GM12878 (cell line): ENCODE data around the gene NDUFS6. TPM values are rescaled to one million over a fixed set of nuclear protein-coding genes. Genes with fewer than 3 reads are reported as not detected.

Experiments
- ATAC-seq: fragments of 200-7000 bp; cut with Tn5 transposase; 3 replicates; pipeline ENCODE4 v1.9.1; 2020; ENCODE audit warnings: mild to moderate bottlenecking, moderate library complexity
- BruUV-seq: library from RNA; stranded (reverse); fragments of 400-500 nt; replicated peaks from 2 replicates; lab custom pipeline; 2021; lab: Mats Ljungman, UMichigan
- CTCF ChIA-PET: fragments of 300-600 bp; sonication (Branson Sonifier 250); formaldehyde crosslinking; extraction: SDS; loops from one replicate; lab custom pipeline; 2021; ENCODE audit warnings: inconsistent platforms; lab: Yijun Ruan, JAX
- POLR2A ChIA-PET: fragments of 350-600 bp; formaldehyde crosslinking; extraction: SDS; loops from one replicate; lab custom pipeline; 2021; ENCODE audit warnings: inconsistent platforms; lab: Charles Lee
- RAD21 ChIA-PET: fragments of 300-600 bp; sonication (Branson Sonifier 250); formaldehyde crosslinking; loops from one replicate; lab custom pipeline; 2023; ENCODE audit warnings: antibody characterized with exemption; ENCODE audit not compliant: unreplicated experiment; lab: Charles Lee
- SMC1A ChIA-PET: fragments of 300-600 bp; sonication (Branson Sonifier 250); formaldehyde crosslinking; loops from one replicate; lab custom pipeline; 2023; ENCODE audit not compliant: unreplicated experiment, uncharacterized antibody; lab: Charles Lee
- DNase-seq: peaks from one replicate; pipeline ENCODE4 v3.0.0-alpha.2; 2011; ENCODE audit warnings: low read depth, low spot score
- FAIRE-seq: peaks from 3 replicates; lab custom pipeline; 2011; peaks lifted over from hg19 to GRCh38; lab: Jason Lieb, UNC
- H2AFZ ChIP-seq: 2 replicates; pipeline ENCODE4 v1.6.0; 2011; ENCODE audit warnings: low read depth, low read length, control low read depth; ENCODE audit not compliant: control insufficient read depth
- H3K27ac ChIP-seq: 2 replicates; pipeline ENCODE4 v1.5.1; 2011; ENCODE audit warnings: control low read depth; ENCODE audit not compliant: control insufficient read depth, insufficient read depth
- H3K27me3 ChIP-seq, 2 experiments: replicated peaks in 1 of 2; 2 replicates each; pipeline versions ENCODE4 v1.6.0 to v1.6.1; 2011; ENCODE audit warnings: low read length in 1 of 2; ENCODE audit not compliant: control insufficient read depth in 2 of 2, insufficient read depth in 2 of 2
- H3K36me3 ChIP-seq, 2 experiments: 2 replicates each; pipeline ENCODE4 v1.5.1; 2011; ENCODE audit warnings: low read length in 1 of 2; ENCODE audit not compliant: control insufficient read depth in 2 of 2, insufficient read depth in 2 of 2
- H3K4me1 ChIP-seq: 2 replicates; pipeline ENCODE4 v1.6.1; 2011; ENCODE audit warnings: mild to moderate bottlenecking, low read length, moderate library complexity, mixed read lengths; ENCODE audit not compliant: control insufficient read depth, insufficient read depth
- H3K4me2 ChIP-seq: 2 replicates; pipeline ENCODE4 v1.6.0; 2011; ENCODE audit warnings: control low read depth; ENCODE audit not compliant: control insufficient read depth, insufficient read depth
- H3K4me3 ChIP-seq: fragments of 200-600 bp; sonication (generic); 2 replicates; pipeline ENCODE4 v1.5.1; 2016
- H3K79me2 ChIP-seq: 2 replicates; pipeline ENCODE4 v1.6.0; 2011; ENCODE audit warnings: low read length; ENCODE audit not compliant: control insufficient read depth, insufficient read depth
- H3K9ac ChIP-seq: 2 replicates; pipeline ENCODE4 v1.8.0; 2011; ENCODE audit warnings: low read length, control low read depth, mixed read lengths; ENCODE audit not compliant: control insufficient read depth, insufficient read depth
- H3K9me3 ChIP-seq: replicated peaks from 3 replicates; pipeline ENCODE4 v1.5.1; 2011; ENCODE audit warnings: mild to moderate bottlenecking, low read length; ENCODE audit not compliant: control insufficient read depth, insufficient read depth
- H4K20me1 ChIP-seq: 2 replicates; pipeline ENCODE4 v1.6.0; 2011; ENCODE audit not compliant: control insufficient read depth, insufficient read depth
- BACH1 ChIP-seq: fragments of 450-650 bp; IDR thresholded peaks from 2 replicates; pipeline ENCODE4 v1.6.1; 2017; ENCODE audit warnings: mild to moderate bottlenecking, borderline replicate concordance
- BCL11A ChIP-seq: IDR thresholded peaks from 2 replicates; pipeline ENCODE4 v1.6.1; 2011; ENCODE audit warnings: low read depth, low read length
- CBX3 ChIP-seq: fragments of 200-600 bp; sonication (generic); IDR thresholded peaks from 2 replicates; pipeline ENCODE4 v1.6.1; 2016; ENCODE audit warnings: low read depth, borderline replicate concordance
- CREB1 ChIP-seq: IDR thresholded peaks from 2 replicates; pipeline ENCODE4 v1.6.1; 2012; ENCODE audit warnings: low read depth, mild to moderate bottlenecking, inconsistent platforms
- ESRRA ChIP-seq: IDR thresholded peaks from 2 replicates; pipeline ENCODE4 v1.6.1; 2012; ENCODE audit warnings: mild to moderate bottlenecking, low read length, improper control_type of control experiment
- FOXK2 ChIP-seq: fragments of 450-650 bp; IDR thresholded peaks from 2 replicates; pipeline ENCODE4 v1.6.1; 2017; ENCODE audit warnings: mild to moderate bottlenecking, moderate library complexity
- GABPA ChIP-seq: IDR thresholded peaks from 2 replicates; pipeline ENCODE4 v1.6.1; 2014; ENCODE audit warnings: antibody characterized with exemption, low read depth, mild to moderate bottlenecking, inconsistent platforms
- IKZF1 ChIP-seq: fragments of 450-650 bp; conservative IDR thresholded peaks from 2 replicates; pipeline ENCODE4 v1.6.1; 2017; ENCODE audit warnings: antibody characterized with exemption, mild to moderate bottlenecking
- IRF3 ChIP-seq: fragments of 450-650 bp; IDR thresholded peaks from 2 replicates; pipeline ENCODE4 v1.6.1; 2014; ENCODE audit warnings: mild to moderate bottlenecking
- IRF4 ChIP-seq: IDR thresholded peaks from 2 replicates; pipeline ENCODE4 v1.6.1; 2011; ENCODE audit warnings: low read depth, low read length
- KAT2A ChIP-seq: conservative IDR thresholded peaks from 2 replicates; pipeline ENCODE4 v1.6.1; 2011; ENCODE audit warnings: low read depth, low read length; ENCODE audit not compliant: control insufficient read depth
- LARP7 ChIP-seq: fragments of 450-650 bp; IDR thresholded peaks from 2 replicates; pipeline ENCODE4 v1.6.1; 2017; ENCODE audit warnings: mild to moderate bottlenecking
- MEF2B ChIP-seq: fragments of 450-650 bp; IDR thresholded peaks from 2 replicates; pipeline ENCODE4 v1.6.1; 2018; ENCODE audit warnings: mild to moderate bottlenecking, moderate library complexity; ENCODE audit not compliant: partially characterized antibody, poor library complexity, severe bottlenecking
- MLLT1 ChIP-seq: fragments of 450-650 bp; IDR thresholded peaks from 2 replicates; pipeline ENCODE4 v1.6.1; 2016; ENCODE audit warnings: mild to moderate bottlenecking
- MYB ChIP-seq: fragments of 150-350 bp; IDR thresholded peaks from 2 replicates; pipeline ENCODE4 v1.6.1; 2014; ENCODE audit warnings: mild to moderate bottlenecking, low read depth, low read length, borderline replicate concordance
- SIX5 ChIP-seq: IDR thresholded peaks from 2 replicates; pipeline ENCODE4 v1.6.1; 2011; ENCODE audit warnings: mild to moderate bottlenecking, low read depth, low read length, moderate library complexity; ENCODE audit not compliant: severe bottlenecking
- SMAD5 ChIP-seq: IDR thresholded peaks from 2 replicates; pipeline ENCODE4 v1.6.1; 2016; ENCODE audit warnings: antibody characterized with exemption, low read depth
- SMARCA5 ChIP-seq: fragments of 450-650 bp; IDR thresholded peaks from 2 replicates; pipeline ENCODE4 v1.6.1; 2017; ENCODE audit warnings: mild to moderate bottlenecking
- SRF ChIP-seq, 2 experiments: IDR thresholded peaks; 2 replicates each; pipeline ENCODE4 v1.6.1; 2011; ENCODE audit warnings: low read depth in 2 of 2, low read length in 2 of 2, mild to moderate bottlenecking in 1 of 2, moderate library complexity in 1 of 2
- SUZ12 ChIP-seq: fragments of 200-600 bp; sonication (generic); IDR thresholded peaks from one replicate; pipeline ENCODE4 v1.6.1; 2018; ENCODE audit warnings: antibody characterized with exemption, mild to moderate bottlenecking; ENCODE audit not compliant: unreplicated experiment
- ZNF207 ChIP-seq: fragments of 450-650 bp; IDR thresholded peaks from 2 replicates; pipeline ENCODE4 v1.6.1; 2014; ENCODE audit warnings: antibody characterized with exemption, mild to moderate bottlenecking, borderline replicate concordance
- ZNF384 ChIP-seq: IDR thresholded peaks from 2 replicates; pipeline ENCODE4 v1.6.1; 2012; ENCODE audit warnings: low read depth, mild to moderate bottlenecking, low read length, improper control_type of control experiment, borderline replicate concordance
- ZZZ3 ChIP-seq: IDR thresholded peaks from 2 replicates; pipeline ENCODE4 v1.6.1; 2011; ENCODE audit warnings: low read depth; ENCODE audit not compliant: control insufficient read depth, insufficient read length
- WGBS: methylation state at CpG from one replicate; pipeline ENCODE4 v1.1.6; 2016; ENCODE audit warnings: low lambda C conversion rate; ENCODE audit not compliant: insufficient replicate concordance, insufficient coverage; ENCODE audit errors: missing lambda C conversion rate; 5-methylcytosine and 5-hydroxymethylcytosine counted together
- in situ Hi-C: fragments of 300-500 bp; cut with MboI; formaldehyde crosslinking; loops from 9 replicates; pipeline ENCODE4 v1.14.3; 2018; ENCODE audit warnings: mixed read lengths
- intact Hi-C: fragments of 100-400 bp; cut with micrococcal nuclease; formaldehyde crosslinking; loops from one replicate; pipeline ENCODE4 v1.14.2; 2022; ENCODE audit not compliant: unreplicated experiment
- polyA plus RNA-seq, 11 experiments: library from polyadenylated mRNA; depleted of rRNA in 4 of 11; unstranded in 6 of 11; stranded (reverse) in 5 of 11; fragments of >200 nt; fragmentation: Nextera tagmentation in 4 of 11; fragmentation: Illumina TruSeq in 1 of 11; extraction: Ambion mirVana in 4 of 11; extraction: Trizol in 1 of 11; gene quantifications; 1 replicate in 1 of 11; 2 replicates in 10 of 11; pipeline versions ENCODE4 v1.2.1 to v1.2.3, GENCODE V29; 2011 to 2016; ENCODE audit warnings: inconsistent platforms in 2 of 11, missing spikeins in 2 of 11, low read depth in 1 of 11
- total RNA-seq, 4 experiments: library from RNA; depleted of rRNA in 3 of 4; stranded (reverse); fragments of >200 nt in 3 of 4; fragmentation: Illumina TruSeq in 1 of 4; extraction: Trizol in 1 of 4; gene quantifications; 2 replicates each; pipeline versions ENCODE4 v1.2.1 to v1.2.3, GENCODE V29; 2013 to 2021

Gene NDUFS6
- total and polyA plus RNA-seq, 10 of the 15 experiments (the other 5 are each of a cell fraction or from before 2014, with no cell fraction given), result 20.7 to 213 (median 58.3) TPM

GRCh38 chr5:1765141-1765879, 35.9 kb upstream of the NDUFS6 start (continued):
- no peak for TF ChIP-seq SUZ12
- no peak for TF ChIP-seq KAT2A
- TF ChIP-seq FOXK2, result no peak
- no peak for TF ChIP-seq IKZF1
- no peak for TF ChIP-seq CREB1
- TF ChIP-seq SIX5, result no peak
- TF ChIP-seq MEF2B, result no peak
- TF ChIP-seq MYB, result no peak
- no peak for TF ChIP-seq ZNF384
- TF ChIP-seq ESRRA, result no peak
- no peak for TF ChIP-seq LARP7
- no peak for TF ChIP-seq SMARCA5

- ATAC-seq (no peak), DNase-seq (no peak), FAIRE-seq (no peak)
- Histone ChIP-seq H3K4me2 (no peak overlapping the region), H3K27ac (no peak overlapping the region), H3K9me3 (no peaks in the 10 kb centered on the region; the same call in 2 of the 3 replicates), H3K9ac (no peak overlapping the region), H3K79me2 (no peaks in the 10 kb centered on the region), H2AFZ (no peak overlapping the region), H3K4me3 (no peak overlapping the region), H3K27me3 (peaks cover 0 to 3% of the 10 kb centered on the region in 2 experiments; a peak in 2 of 4 replicates), H3K36me3 (no peaks in the 10 kb centered on the region), H4K20me1 (no peaks in the 10 kb centered on the region), H3K4me1 (no peaks in the 10 kb centered on the region)
- SMC1A ChIA-PET, result interaction anchor here (1.0 to 2.6 kb wide), 2 partner anchors 33 to 34 kb away, joined by 3 to 6 read pairs; partner anchors contain the start of gene MRPL36
- POLR2A ChIA-PET, result interaction anchor here (0.9 kb wide), 1 partner anchor 35 kb away, joined by 3 read pairs; the partner anchor contains the start of gene NDUFS6
- BruUV-seq, result no TSS peak
- intact Hi-C loops (no loop called here), in situ Hi-C loops (no loop called here)
- CTCF ChIA-PET, result interaction anchor here (0.9 to 1.5 kb wide), 2 partner anchors 27 to 271 kb away, joined by 3 to 4 read pairs; no protein-coding TSS in a partner anchor
- RAD21 ChIA-PET, result interaction anchor here (1.6 to 3.9 kb wide), 2 partner anchors 24 to 35 kb away, joined by 3 to 12 read pairs; partner anchors contain the start of gene NDUFS6
- no peak for TF ChIP-seq BCL11A
- no peak for TF ChIP-seq SRF (IDR thresholded peaks at IDR 0.05; ENCODE audit: low read depth in 2 of 2, low read length in 2 of 2)
- no peak for TF ChIP-seq MLLT1
- TF ChIP-seq CBX3, result no peak
- no peak for TF ChIP-seq FOXK2
- no peak for TF ChIP-seq IRF4
- no peak for TF ChIP-seq ZNF207
- TF ChIP-seq IRF3, result no peak
- TF ChIP-seq SMAD5, result no peak
- TF ChIP-seq BACH1, result no peak
- no peak for TF ChIP-seq GABPA
- TF ChIP-seq ZZZ3, result no peak
- WGBS, result 55% methylated on average over 3 of the region's 3 CpGs
Observed at GRCh38 chr5:1765880-1766235, 35.3 kb upstream of the NDUFS6 start.
